NCI-H82 treated with DMSO at 0.1 percent for 48 hours (cell line): ENCODE results near the gene SELENOS.
"Not testable (repeated sequence)": the region's sequence is repeated elsewhere in the genome, so short reads cannot be mapped to it uniquely, and the experiment has no call there.

Experiments used
- DNase-seq: peaks from one replicate; lab custom pipeline; 2025; ENCODE audit not compliant: unreplicated experiment; lab: John Stamatoyannopoulos, UW

SELENOS gene

DNA sequence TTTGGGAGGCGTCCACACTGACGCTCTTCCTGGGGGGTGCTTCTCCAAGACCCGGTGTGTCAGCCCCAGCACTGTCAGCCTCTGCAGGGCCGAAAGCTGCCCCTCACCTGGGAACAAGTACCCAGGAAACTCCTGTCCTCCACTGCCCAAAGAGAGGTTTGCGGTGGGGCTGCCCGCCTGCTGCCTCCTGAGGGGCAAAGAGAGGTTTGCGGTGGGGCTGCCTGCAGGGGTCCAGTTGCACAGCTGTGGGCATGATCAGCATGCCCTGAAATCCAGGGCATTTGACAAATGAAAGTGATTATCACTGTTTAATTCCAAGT, 32.8 kb upstream of the SELENOS start:
- no peak for DNase-seq

- DNase-seq: no peak
Observed at GRCh38 chr15:101309436-101310160, 32.3 kb upstream of the SELENOS start.

DNA sequence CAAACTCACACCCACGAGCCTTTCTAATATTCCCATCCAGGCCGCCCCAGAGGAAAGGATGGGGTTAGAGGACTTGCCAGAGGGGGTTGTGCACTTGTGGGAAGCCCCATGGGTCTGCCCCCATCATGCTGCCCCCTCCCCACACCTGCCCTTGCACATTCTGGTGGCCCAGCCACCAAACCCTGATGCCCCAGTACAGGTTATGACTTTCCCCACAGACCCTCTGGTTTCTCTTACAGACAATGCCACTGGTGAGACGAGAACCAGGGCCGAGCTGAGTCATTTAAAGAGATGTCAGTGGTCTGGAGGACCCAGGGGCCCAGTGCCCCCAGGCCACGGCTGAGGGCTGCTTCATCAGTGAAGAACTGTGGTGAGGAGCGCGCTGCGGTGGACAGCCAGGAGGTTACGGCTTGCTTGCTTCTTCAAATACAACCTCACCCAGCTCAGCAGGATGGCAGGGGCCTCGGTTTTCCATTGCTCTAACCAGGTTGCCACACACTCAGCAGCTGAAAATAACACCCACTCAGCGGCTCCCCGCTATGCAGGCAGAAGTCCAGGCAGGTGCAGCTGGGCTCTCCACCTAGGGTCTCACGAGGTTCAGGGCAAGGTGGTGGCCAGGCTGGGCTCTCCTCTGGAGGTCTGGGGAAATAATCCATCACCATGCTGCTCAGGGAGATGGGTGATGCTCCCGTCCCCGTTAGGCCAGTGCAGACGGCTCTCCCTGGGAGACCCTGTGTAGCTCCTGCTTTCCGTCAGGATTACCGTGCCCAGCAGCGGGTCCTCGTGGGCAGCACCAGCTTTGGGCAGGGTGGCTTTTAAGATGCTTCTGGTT, 31.5 kb upstream of the SELENOS start:
- DNase-seq: no peak

DNA sequence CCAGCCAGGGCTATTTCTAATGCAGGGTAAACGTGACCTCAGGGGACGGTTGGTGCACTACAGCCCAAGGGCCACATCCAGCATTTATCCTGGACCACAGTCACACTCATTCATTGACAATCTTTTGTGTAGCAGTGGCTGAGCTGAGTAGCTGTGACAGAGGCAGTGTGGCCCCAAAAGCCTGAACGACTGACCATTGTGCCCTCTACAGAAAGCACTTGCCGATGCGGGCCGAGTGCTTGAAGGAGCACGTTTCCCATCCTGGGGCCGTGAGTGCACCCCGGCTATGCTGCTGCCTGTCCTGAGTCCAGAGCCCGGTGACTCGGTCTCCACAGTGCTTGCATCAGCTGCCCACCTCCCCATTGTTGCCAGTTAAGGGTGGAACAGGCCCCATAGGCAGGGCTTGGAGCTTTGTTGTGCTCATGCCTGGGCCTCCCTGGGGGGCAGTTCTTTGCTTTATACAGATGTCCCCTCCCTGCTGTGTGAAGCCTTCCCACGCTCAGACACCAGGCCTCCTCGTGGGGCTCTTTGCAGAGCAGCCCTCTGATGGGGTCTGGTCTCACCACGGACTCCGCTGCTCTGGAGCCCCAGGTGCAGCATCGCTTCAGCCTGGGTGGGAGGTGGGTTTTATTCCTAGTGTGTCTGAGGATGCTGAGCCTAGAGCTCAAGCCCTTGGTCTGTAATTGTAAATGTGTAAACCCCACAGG, 30.8 kb upstream of the SELENOS start:
- no peak for DNase-seq

- no peak for DNase-seq
Observed at GRCh38 chr15:101307048-101307896, 30.0 kb upstream of the SELENOS start.

DNA sequence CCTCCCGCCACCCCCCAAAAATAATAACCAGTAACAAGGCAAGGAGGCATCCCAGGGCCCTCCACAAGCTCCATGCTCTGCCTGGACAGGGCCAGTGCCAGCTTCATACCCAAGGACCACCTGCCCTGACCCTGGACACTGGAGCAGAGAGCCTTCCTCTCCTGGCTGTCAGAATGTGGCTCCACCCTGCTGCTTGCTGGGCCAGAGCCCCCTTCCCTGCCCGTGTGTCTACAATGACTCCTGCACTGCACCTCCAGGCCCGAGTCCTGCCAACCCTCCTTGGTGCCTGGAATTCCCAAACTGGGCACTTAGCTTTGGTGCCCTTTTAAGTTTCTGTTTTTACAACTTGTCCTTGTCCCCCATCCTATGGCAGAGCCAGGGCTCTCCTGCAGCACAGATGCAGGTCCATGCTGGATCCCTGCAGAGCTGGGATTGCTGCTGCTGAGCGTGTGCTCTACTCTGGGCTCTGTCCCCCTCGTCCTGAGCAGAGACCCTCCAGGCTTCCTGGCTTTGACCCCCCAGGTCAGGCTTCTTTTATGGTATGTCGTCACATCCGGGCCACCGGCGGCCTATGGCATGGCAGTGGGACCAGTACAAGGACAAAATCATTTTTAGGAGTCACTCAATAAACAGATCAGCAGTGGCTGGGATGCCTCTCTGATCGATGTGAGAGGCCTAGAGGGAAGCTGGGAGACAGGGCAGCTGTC, 29.2 kb upstream of the SELENOS start:
- no peak for DNase-seq

DNA sequence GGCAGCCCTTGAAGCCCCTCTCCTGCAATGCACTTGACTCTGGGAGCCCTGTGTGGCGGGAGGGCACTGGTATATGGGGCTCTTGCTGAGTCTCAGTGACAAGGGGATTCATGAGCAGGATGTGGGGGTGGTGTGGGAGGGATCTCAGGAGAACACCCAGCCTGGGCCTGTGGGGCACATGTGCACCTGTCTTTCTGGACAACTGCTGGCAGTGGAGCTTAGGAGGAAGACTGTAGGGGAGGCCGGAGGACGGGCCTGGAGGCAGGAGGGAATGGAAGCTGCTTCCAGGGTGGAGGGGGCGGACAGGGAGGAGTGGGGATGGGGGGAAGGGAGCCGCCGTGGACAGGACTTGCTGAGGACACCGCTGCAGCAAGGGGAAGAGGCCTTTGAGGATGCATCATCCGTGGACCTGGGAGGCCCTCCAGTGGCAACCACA, 28.6 kb upstream of the SELENOS start:
- DNase-seq: no peak

- no peak for DNase-seq
Observed at GRCh38 chr15:101303408-101303807, 26.1 kb upstream of the SELENOS start.

DNA sequence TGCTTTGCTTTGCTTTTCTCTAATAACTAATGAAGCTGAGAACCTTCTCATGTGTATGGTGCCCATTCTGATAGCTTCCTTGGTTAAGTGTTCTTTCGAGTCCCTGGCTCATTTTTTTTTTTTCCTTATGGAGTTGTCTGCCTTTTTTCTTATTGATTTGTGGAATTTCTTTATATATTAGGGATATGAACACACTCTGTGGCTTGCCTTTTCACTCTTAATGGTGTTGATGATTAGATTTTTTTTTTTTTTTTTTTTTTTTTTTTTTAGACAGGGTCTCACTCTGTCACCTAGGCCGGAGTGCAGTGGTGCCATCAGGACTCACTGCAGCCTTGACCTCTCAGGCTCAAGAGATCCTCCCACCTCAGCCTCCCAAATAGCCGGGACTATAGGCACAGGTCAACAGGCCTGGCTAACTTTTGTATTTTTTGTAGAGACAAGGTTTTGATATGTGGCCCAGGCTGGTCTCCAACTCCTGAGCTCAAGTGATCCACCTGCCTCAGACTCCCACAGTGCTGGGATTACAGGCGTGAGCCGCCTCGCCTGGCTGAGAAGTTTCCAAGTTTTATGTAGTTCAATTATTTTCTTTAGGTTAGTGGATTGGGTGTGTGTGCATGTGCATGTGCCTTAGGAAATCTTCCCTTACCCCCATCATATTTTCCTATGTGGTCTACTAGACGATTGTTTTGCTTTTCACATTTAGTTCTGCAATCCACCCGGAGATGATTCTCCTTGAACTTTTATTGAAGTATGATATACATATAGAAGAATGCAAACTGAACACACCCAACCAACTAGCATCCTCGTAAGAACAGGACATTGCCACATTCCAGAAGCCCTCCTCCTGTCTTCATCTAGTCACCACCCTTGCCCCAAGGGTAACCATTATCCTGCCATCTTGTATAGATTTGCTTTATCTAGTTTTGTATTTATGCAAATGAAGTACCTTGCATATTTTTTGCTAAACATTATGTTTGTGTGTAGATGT, 19.4 kb upstream of the SELENOS start:
- no peak for DNase-seq

GRCh38 chr15:101295607-101296161, 18.4 kb upstream of the SELENOS start:
- no peak for DNase-seq

- peak; percentile 62 for DNase-seq
Observed at GRCh38 chr15:101294731-101295606, 17.7 kb upstream of the SELENOS start, which contains the start of gene SNRPA1. TSS of gene SNRPA1 (minus strand) at chr15:101295248. CDS start at chr15:101295178, 70 bp downstream.

GRCh38 chr15:101293122-101293521, 15.8 kb upstream of the SELENOS start:
- DNase-seq: no peak

DNA sequence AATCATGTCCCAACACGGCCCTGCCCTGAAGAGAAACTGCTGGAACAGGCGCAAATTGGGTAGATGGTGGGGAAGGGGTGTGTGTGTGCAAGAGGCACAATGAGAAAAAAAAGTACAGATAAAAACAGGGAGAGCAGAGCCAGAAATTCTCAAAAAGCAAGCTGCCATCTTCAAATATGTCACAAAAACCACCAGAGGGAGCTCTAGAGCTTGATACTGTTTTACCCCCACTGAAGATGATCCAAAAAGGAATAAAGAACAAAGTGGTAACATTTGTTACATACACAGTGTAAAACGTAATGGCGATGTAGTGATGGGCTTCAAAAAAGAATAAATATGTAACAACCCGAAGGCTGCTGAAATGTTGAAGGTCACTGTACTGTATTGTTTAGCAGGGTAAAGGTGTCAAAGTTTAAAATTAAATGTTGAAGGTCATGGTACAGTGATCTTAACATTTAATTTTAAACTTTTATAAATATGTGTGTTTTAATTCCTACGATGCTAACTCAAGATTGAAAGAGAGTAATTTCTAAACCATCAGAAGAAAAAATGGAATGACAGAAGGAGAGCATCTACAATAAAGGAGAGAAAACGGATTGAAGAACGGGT, 11.7 kb upstream of the SELENOS start:
- no peak for DNase-seq

DNA sequence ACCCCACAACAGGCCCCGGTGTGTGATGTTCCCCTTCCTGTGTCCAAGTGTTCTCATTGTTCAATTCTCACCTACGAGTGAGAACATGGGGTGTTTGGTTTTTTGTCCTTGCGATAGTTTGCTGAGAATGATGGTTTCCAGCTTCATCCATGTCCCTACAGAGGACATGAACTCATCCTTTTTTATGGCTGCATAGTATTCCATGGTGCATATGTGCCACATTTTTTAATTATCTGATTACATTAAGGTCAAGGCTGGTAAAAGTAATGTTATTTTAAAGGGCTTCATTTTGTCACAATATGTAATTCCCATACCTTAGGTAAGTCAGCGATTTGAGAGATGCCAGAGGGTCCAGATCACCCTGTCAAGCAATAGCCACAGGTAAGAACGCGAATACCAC, 10.1 kb upstream of the SELENOS start:
- not testable (repeated sequence) for DNase-seq

DNA sequence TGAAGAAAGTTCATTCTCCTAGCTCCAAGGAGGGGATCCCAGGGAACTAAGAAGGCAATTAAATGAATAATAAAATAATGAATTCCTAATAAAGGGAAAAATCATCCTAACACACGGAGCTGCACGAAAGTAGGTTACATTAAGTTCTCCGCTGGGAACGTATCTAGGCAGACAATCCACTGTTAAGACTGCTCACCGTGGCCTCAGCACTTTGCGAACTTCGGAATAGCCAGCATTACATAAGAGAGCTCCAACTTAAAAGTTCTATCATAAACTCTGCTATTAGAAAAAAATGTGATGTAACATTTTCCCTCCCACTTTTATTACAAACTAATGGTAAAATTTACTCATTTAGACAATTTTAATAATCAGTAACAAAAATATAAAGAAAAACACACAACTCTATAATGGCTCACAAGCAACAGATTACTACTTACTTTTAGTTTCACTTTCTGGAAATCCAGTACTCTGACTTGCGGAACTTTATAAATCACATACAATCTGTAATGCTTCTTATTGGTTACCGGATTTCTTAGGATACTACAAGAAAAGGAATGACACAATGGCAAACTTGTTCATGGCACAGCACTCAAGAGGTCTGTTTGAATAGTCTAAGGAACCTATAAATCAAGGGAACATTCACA, 9.3 kb upstream of the SELENOS start:
- DNase-seq: no peak

- no peak for DNase-seq
Observed at GRCh38 chr15:101283931-101284330, 6.6 kb upstream of the SELENOS start.

GRCh38 chr15:101280007-101280406, 2.7 kb upstream of the SELENOS start:
- no peak for DNase-seq
